Ishikawa (cell line): ENCODE measurements around the gene ZNF865.

ENCODE experiments used
- CEBPB ChIP-seq: IDR thresholded peaks from 2 replicates; pipeline ENCODE4 v1.6.1; 2012
- CREB1 ChIP-seq: IDR thresholded peaks from 2 replicates; pipeline ENCODE4 v1.6.1; 2012; ENCODE audit warnings: low read depth
- EGR1 ChIP-seq: IDR thresholded peaks from 2 replicates; pipeline ENCODE4 v1.6.1; 2012
- EP300 ChIP-seq: IDR thresholded peaks from 2 replicates; pipeline ENCODE4 v1.6.1; 2012; ENCODE audit warnings: borderline replicate concordance
- FOXM1 ChIP-seq: IDR thresholded peaks from 2 replicates; pipeline ENCODE4 v1.6.1; 2012; ENCODE audit warnings: low read depth, borderline replicate concordance
- NFIC ChIP-seq: IDR thresholded peaks from 2 replicates; pipeline ENCODE4 v1.6.1; 2012
- RAD21 ChIP-seq: IDR thresholded peaks from 2 replicates; pipeline ENCODE4 v1.6.1; 2012; ENCODE audit warnings: low read depth
- TAF1 ChIP-seq: IDR thresholded peaks from 2 replicates; pipeline ENCODE4 v1.6.1; 2012; ENCODE audit warnings: low read depth, mild to moderate bottlenecking
- TCF12 ChIP-seq: IDR thresholded peaks from 2 replicates; pipeline ENCODE4 v1.6.1; 2012; ENCODE audit warnings: low read depth
- TEAD4 ChIP-seq: IDR thresholded peaks from 2 replicates; pipeline ENCODE4 v1.6.1; 2012
- YY1 ChIP-seq: IDR thresholded peaks from 2 replicates; pipeline ENCODE4 v1.6.1; 2012; ENCODE audit warnings: low read depth
- ZBTB7A ChIP-seq: IDR thresholded peaks from 2 replicates; pipeline ENCODE4 v1.6.1; 2012; ENCODE audit warnings: low read depth
- TF ChIP-seq, protein P1 (sequence below): IDR thresholded peaks from 2 replicates; pipeline ENCODE4 v1.6.1; 2012
- TF ChIP-seq, protein P2 (sequence below): IDR thresholded peaks from 2 replicates; pipeline ENCODE4 v1.6.1; 2012
- TF ChIP-seq, protein P3 (sequence below): IDR thresholded peaks from 2 replicates; pipeline ENCODE4 v1.6.1; 2012; ENCODE audit warnings: low read depth, mild to moderate bottlenecking

ZNF865 gene

DNA sequence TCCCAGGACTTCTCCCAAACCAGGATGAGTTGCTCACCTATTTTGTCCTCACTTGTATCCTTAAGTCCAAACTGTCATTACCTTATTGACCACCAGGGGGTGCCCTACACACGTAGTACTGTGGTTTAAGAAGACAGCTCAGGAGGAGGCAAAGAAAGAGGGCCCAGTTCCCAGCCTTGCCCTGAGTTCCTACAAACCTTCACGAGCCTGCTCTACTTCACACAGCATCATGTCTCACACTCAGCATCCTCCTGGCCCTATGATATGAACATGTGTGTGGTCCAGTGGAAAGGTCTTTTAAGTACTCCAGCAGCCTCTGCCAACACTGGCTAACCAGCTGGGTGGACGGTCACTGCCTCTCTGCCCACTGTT, 27.0 kb downstream of the ZNF865 start:
- TF ChIP-seq RAD21 = peak; percentile 86
- no peak for TF ChIP-seq CEBPB

DNA sequence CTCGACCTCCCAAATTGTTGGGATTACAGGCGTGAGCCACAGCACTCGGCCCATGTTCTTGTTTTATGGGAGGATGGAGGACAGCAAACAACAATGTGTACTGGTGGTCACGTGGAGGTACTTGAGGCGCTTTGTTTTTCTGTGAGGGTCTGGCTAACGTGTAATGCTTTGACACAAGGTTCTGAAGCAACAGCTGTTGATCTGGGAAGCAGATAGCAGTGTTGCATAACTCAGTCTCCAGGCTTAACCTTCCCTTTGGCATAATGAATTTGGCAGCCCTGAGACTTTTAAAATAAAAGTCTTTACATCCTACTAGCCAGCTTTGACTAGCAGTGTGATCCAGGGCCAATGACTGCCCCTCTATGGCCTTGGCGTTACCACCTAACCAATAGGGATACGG, 28.4 kb downstream of the ZNF865 start:
- TF ChIP-seq EGR1 = no peak
- no peak for TF ChIP-seq ZBTB7A
- TF ChIP-seq TAF1 = no peak
- no peak for TF ChIP-seq YY1
- TF ChIP-seq EP300 = no peak
- TF ChIP-seq FOXM1 = no peak
- TF ChIP-seq NFIC = no peak
- TF ChIP-seq, protein P1, sequence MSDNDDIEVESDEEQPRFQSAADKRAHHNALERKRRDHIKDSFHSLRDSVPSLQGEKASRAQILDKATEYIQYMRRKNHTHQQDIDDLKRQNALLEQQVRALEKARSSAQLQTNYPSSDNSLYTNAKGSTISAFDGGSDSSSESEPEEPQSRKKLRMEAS = no peak
- TF ChIP-seq TEAD4 = no peak
- TF ChIP-seq CEBPB = no peak
- no peak for TF ChIP-seq CREB1
- no peak for TF ChIP-seq TCF12
- TF ChIP-seq, protein P2, sequence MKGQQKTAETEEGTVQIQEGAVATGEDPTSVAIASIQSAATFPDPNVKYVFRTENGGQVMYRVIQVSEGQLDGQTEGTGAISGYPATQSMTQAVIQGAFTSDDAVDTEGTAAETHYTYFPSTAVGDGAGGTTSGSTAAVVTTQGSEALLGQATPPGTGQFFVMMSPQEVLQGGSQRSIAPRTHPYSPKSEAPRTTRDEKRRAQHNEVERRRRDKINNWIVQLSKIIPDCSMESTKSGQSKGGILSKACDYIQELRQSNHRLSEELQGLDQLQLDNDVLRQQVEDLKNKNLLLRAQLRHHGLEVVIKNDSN = no peak
- TF ChIP-seq, protein P3, sequence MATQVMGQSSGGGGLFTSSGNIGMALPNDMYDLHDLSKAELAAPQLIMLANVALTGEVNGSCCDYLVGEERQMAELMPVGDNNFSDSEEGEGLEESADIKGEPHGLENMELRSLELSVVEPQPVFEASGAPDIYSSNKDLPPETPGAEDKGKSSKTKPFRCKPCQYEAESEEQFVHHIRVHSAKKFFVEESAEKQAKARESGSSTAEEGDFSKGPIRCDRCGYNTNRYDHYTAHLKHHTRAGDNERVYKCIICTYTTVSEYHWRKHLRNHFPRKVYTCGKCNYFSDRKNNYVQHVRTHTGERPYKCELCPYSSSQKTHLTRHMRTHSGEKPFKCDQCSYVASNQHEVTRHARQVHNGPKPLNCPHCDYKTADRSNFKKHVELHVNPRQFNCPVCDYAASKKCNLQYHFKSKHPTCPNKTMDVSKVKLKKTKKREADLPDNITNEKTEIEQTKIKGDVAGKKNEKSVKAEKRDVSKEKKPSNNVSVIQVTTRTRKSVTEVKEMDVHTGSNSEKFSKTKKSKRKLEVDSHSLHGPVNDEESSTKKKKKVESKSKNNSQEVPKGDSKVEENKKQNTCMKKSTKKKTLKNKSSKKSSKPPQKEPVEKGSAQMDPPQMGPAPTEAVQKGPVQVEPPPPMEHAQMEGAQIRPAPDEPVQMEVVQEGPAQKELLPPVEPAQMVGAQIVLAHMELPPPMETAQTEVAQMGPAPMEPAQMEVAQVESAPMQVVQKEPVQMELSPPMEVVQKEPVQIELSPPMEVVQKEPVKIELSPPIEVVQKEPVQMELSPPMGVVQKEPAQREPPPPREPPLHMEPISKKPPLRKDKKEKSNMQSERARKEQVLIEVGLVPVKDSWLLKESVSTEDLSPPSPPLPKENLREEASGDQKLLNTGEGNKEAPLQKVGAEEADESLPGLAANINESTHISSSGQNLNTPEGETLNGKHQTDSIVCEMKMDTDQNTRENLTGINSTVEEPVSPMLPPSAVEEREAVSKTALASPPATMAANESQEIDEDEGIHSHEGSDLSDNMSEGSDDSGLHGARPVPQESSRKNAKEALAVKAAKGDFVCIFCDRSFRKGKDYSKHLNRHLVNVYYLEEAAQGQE = no peak
- TF ChIP-seq RAD21 = no peak

DNA sequence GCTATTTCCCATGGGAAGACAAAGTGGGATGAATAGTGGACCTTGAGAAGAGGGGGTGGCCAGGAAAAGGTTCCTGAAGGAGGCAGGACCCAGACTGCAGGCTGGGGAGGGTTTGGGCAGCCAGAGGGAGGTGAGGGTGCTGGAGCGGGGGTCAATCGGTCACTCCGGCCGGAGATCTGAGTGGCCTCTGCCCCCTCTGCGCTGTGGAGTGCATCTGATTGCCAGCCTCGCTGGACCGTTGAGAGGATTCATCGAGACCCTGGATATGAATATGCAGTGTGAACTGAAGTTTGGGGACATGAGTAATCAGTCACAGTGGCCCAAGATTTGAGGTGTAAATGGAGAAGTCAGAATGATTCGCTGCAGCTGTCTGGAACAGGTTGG, 29.9 kb downstream of the ZNF865 start:
- TF ChIP-seq EGR1 = no peak
- no peak for TF ChIP-seq NFIC
- no peak for TF ChIP-seq YY1
- no peak for TF ChIP-seq FOXM1
- no peak for TF ChIP-seq TEAD4
- TF ChIP-seq RAD21 = no peak
- TF ChIP-seq CREB1 = no peak
- no peak for TF ChIP-seq CEBPB
- TF ChIP-seq TCF12 = no peak
- TF ChIP-seq, protein P2 = no peak
- TF ChIP-seq, protein P1 = no peak
- TF ChIP-seq, protein P3 = no peak
- no peak for TF ChIP-seq TAF1
- no peak for TF ChIP-seq EP300
- no peak for TF ChIP-seq ZBTB7A

DNA sequence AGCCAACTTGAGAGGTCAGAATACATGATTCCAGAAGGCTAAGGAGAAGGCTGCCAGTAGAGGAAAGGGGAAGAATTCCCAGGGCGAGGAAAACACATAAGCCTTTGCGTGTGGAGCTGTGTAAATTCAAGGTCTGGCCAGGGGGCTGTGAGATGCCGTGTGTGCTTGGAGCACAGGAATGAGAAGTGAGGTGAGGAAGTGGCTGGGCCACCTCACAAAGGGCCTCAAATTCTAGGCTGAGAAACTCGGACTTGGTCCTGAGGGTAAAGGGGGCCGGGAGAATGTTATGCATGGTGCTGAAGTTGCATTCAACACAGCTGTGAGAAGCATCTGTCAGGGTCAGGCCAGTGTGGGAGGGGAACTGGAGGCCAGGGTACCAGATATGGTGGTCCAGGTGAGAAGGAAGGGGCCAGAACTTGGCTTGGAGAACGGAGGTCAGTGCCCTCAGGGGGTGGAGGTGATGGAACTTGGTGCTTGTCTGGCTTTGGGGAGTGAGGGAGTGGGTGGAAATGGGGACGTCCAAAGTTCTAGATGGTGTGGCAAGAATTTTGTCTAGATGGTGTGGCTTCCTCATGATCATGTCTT, 30.5 kb downstream of the ZNF865 start:
- TF ChIP-seq TEAD4 (no peak), TAF1 (no peak), YY1 (no peak), ZBTB7A (no peak), RAD21 (no peak), CEBPB (no peak), NFIC (no peak), TCF12 (no peak), EP300 (no peak)
- TF ChIP-seq, protein P1 = no peak
- TF ChIP-seq, protein P2 = no peak

DNA sequence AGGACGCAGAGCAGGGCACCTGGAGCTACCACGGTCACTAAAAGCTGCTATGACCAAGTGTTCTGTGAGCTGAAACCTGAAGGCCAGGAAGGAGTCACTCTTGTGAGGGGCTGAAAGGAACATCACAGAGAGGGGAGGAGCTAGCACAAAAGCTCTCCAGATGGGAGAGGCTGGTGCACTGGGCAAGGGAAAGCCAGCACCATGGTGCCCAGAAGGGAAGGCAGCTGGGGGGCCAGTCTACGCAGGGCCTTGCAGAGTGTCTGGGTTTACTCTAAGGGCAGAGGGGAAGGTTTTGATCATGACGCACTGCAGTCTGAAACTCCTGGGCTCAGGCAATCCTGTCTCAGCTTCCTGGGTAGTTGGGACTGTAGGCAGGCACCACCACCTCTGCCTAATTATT, 31.3 kb downstream of the ZNF865 start:
- TF ChIP-seq TCF12 = no peak
- no peak for TF ChIP-seq TEAD4
- TF ChIP-seq, protein P3 = no peak
- TF ChIP-seq YY1 = no peak
- TF ChIP-seq EP300 = no peak
- no peak for TF ChIP-seq TAF1
- TF ChIP-seq FOXM1 = no peak
- TF ChIP-seq, protein P1 = no peak
- no peak for TF ChIP-seq NFIC
- TF ChIP-seq CEBPB = no peak
- TF ChIP-seq EGR1 = no peak
- TF ChIP-seq CREB1 = no peak
